GM12874 (cell line): Measurements from ENCODE around the gene BPIFB6.

ENCODE experiments used
- TF ChIP-seq, protein P1 (sequence below): IDR thresholded peaks from 2 replicates; pipeline ENCODE4 v1.5.1; 2011; ENCODE audit warnings: low read depth, mild to moderate bottlenecking, control low read depth, low read length, moderate library complexity; ENCODE audit not compliant: insufficient read depth

BPIFB6 gene

DNA sequence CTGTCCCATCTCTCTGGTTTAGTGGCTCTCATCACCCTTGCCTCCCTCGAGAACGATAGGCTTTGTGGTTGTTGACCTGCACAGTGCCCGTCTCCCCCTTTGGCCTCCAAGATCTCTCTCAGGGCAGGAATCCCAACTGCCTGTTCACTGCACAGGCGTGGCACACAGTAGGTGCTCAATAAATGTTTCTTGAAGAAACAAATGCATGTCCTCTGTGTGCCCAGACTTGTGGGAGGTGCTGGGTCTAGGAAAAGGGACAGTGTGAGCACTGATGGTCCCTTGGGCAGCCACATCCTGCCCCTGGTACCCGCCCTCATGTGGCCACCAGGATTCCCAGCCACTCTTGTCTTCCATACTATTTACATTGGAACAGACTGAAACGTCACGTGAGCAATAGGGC is 2.6 kb upstream of the BPIFB6 start:
- TF ChIP-seq, protein P1, sequence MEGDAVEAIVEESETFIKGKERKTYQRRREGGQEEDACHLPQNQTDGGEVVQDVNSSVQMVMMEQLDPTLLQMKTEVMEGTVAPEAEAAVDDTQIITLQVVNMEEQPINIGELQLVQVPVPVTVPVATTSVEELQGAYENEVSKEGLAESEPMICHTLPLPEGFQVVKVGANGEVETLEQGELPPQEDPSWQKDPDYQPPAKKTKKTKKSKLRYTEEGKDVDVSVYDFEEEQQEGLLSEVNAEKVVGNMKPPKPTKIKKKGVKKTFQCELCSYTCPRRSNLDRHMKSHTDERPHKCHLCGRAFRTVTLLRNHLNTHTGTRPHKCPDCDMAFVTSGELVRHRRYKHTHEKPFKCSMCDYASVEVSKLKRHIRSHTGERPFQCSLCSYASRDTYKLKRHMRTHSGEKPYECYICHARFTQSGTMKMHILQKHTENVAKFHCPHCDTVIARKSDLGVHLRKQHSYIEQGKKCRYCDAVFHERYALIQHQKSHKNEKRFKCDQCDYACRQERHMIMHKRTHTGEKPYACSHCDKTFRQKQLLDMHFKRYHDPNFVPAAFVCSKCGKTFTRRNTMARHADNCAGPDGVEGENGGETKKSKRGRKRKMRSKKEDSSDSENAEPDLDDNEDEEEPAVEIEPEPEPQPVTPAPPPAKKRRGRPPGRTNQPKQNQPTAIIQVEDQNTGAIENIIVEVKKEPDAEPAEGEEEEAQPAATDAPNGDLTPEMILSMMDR = no peak

DNA sequence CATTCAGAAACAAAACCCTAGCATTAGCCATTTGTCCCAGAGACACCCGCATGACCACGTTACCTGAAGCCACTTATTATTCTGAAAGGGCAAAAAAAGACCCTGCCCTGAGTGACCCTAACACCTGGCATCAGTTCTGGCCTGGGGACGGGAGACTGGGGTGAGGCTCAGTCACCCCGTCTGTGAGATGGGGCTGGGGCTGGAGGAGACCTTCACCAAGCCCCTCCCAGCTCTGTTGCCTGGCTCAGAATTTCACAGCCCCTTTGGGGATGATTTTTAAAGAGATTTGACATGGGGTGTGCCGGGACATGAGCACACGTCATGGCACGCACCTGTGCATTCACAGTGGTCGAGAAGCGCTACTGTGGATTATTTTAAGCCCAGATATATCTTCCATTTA is 1.4 kb upstream of the BPIFB6 start:
- TF ChIP-seq, protein P1 = no peak

DNA sequence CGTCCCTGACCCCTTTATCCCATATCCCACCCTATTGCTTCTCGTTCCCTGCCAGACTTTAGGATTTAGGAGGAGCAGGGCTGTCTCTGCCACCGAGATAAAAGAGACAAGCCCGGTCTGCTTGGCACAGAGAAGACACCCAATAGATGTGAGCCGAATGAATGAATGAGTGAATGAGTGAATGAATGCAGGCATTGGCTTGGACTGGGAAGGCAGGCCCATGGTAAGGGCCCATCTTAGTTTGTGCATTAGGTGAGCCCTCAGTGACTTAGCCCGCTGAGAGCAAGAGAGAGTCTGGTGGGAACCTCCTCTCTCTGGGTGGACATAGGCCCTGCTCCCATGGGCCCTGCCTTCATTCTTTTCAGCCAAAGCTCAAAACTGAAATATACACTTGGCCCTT is 879 bp upstream of the BPIFB6 start:
- TF ChIP-seq, protein P1 = no peak

DNA sequence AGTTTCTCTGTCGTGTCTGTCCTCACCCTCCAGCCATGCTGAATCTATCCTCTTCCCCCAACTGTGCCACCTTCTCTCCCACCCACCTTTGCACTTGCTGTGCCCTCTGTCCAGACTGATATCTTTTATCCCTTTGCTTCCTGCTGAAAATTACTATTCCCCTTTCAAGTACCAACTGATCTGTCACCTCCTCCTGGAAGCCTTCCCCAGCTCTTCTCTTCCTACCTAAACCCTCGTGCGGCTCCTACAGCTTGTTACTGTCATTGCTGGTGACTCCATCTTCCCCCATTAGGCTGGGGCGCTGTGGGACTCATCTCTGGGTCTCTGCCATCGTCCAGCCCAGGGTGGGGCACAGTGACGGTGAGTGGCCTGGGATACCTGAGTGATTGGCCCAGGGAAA is 1.1 kb downstream of the BPIFB6 start:
- TF ChIP-seq, protein P1 = no peak

DNA sequence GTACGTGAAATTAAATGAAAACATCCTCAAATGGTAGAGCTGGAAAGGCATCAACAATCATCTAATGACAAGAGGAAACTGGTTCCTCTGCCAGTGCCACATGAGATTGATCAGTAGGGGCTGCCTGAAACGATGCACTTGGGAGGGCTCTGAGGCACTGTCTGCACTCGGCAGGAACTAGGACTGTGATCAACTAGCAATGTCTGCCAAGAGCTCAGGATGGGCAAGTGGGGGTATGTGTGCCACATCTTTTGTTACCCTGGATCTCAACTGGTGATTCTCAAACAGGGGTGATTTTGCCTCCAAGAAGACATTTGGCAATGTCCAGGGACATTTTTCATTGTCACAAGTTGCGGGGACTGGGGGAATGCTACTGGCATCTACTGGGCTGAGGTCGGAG is 1.9 kb downstream of the BPIFB6 start:
- TF ChIP-seq, protein P1 = no peak

DNA sequence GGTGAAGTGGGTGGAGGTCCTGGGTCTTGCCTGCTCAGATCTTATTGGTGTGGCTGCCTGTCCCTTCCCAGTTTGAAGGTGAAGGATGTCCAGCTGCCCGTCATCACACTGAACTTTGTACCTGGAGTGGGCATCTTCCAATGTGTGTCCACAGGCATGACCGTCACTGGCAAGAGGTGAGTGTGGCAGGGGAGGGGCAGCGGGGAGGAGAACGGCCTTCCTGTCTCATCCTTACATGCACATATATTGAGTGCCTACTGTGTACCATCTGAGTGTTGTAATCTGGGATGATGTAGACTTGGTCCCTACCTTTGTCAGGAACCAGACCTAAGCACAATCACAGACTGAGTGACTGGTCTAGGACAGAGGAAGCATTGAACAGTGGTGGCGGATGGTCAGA is 2.7 kb downstream of the BPIFB6 start:
- TF ChIP-seq, protein P1 = no peak

DNA sequence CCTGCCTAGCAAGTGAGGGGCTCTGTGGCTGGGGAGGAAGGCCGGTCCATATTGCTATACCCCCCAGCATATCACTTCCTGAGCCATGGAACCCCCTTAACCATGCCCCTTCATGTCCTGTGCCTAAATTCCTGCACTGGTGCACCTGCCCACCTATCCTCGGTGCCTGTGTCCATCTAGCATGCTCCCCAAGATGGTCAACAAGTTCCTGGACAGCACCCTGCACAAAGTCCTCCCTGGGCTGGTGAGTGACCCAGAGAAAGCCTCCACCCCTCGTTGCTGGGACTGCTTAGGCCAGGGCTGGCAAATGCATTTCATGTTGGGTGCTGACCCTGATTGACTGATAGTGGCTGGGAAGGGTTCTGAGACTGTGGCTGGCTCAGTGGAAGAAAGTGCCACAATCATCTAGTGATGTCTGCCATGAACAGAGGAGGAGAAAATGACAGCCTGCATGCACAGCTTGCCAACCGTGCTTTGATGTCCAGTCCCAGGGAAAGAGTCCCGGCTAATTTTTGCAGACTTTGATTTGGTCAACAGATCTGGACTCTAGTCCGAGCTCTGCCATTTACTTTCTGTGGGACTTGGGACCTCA is 3.5 kb downstream of the BPIFB6 start:
- TF ChIP-seq, protein P1 = no peak
